HepG2 (cell line): ENCODE results near the gene CHST3. TPM values are rescaled to one million over a fixed set of nuclear protein-coding genes. Genes with fewer than 3 reads are reported as not detected.

ENCODE experiments used
- FOXJ3 ChIP-seq: sonication (generic); formaldehyde crosslinking; IDR thresholded peaks from 2 replicates; pipeline ENCODE4 v1.4.0; 2020; ENCODE audit warnings: missing genetic modification reagents, mild to moderate bottlenecking, borderline replicate concordance
- GATAD2A ChIP-seq: IDR thresholded peaks from 2 replicates; pipeline ENCODE4 v1.6.1; 2016
- HDAC1 ChIP-seq: sonication (generic); formaldehyde crosslinking; IDR thresholded peaks from 2 replicates; pipeline ENCODE4 v1.5.1; 2020; ENCODE audit warnings: mild to moderate bottlenecking, missing genetic modification reagents
- HIC2 ChIP-seq: sonication (generic); formaldehyde crosslinking; IDR thresholded peaks from 2 replicates; pipeline ENCODE4 v1.9.0; 2022; ENCODE audit warnings: low read depth, missing genetic modification reagents
- HNRNPLL ChIP-seq: fragments of 200-400 bp; formaldehyde crosslinking; IDR thresholded peaks from 2 replicates; pipeline ENCODE4 v1.6.1; 2017; ENCODE audit warnings: mild to moderate bottlenecking, low read depth, low read length; ENCODE audit not compliant: poor library complexity, severe bottlenecking
- ISL2 ChIP-seq: sonication (generic); formaldehyde crosslinking; IDR thresholded peaks from 2 replicates; pipeline ENCODE4 v1.5.0; 2020; ENCODE audit warnings: missing genetic modification reagents
- LBX2 ChIP-seq: sonication (generic); formaldehyde crosslinking; IDR thresholded peaks from 2 replicates; pipeline ENCODE4 v1.5.0; 2020; ENCODE audit warnings: missing genetic modification reagents, mild to moderate bottlenecking, borderline replicate concordance
- MEIS2 ChIP-seq: sonication (generic); formaldehyde crosslinking; IDR thresholded peaks from 2 replicates; pipeline ENCODE4 v1.9.0; 2021; ENCODE audit warnings: mild to moderate bottlenecking, missing genetic modification reagents
- MIXL1 ChIP-seq: IDR thresholded peaks from 2 replicates; pipeline ENCODE4 v1.6.1; 2016
- NFIC ChIP-seq: IDR thresholded peaks from 2 replicates; pipeline ENCODE4 v1.6.1; 2012; ENCODE audit warnings: mild to moderate bottlenecking, low read length, inconsistent platforms
- NONO ChIP-seq, 2 experiments: fragments of 450-650 bp in 1 of 2; sonication (generic) in 1 of 2; formaldehyde crosslinking in 1 of 2; IDR thresholded peaks in 1 of 2; conservative IDR thresholded peaks in 1 of 2; 2 replicates each; pipeline versions ENCODE4 v1.6.1 to v1.8.0; 2017 to 2022; ENCODE audit warnings: mild to moderate bottlenecking in 1 of 2, missing genetic modification reagents in 1 of 2, moderate library complexity in 1 of 2
- NR2F6 ChIP-seq, 2 experiments: IDR thresholded peaks; 2 replicates each; pipeline ENCODE4 v1.6.1; 2016; ENCODE audit warnings: antibody characterized with exemption in 1 of 2, mild to moderate bottlenecking in 1 of 2
- PITX1 ChIP-seq: sonication (generic); formaldehyde crosslinking; IDR thresholded peaks from 2 replicates; pipeline ENCODE4 v1.5.1; 2020; ENCODE audit warnings: mild to moderate bottlenecking, missing genetic modification reagents
- RBM39 ChIP-seq: fragments of 200-400 bp; formaldehyde crosslinking; IDR thresholded peaks from one replicate; pipeline ENCODE4 v1.6.1; 2018; ENCODE audit warnings: antibody characterized with exemption, mild to moderate bottlenecking, low read depth, low read length; ENCODE audit not compliant: poor library complexity, severe bottlenecking
- SOX5 ChIP-seq: IDR thresholded peaks from 2 replicates; pipeline ENCODE4 v1.6.1; 2016; ENCODE audit warnings: borderline replicate concordance
- ZBTB3 ChIP-seq: sonication (generic); formaldehyde crosslinking; IDR thresholded peaks from 2 replicates; pipeline ENCODE4 v1.4.0; 2020; ENCODE audit warnings: low read depth, mild to moderate bottlenecking, moderate library complexity, missing genetic modification reagents, borderline replicate concordance
- ZBTB7A ChIP-seq: sonication (generic); formaldehyde crosslinking; IDR thresholded peaks from 2 replicates; pipeline ENCODE4 v1.8.0; 2022; ENCODE audit warnings: mild to moderate bottlenecking, missing genetic modification reagents
- ZHX1 ChIP-seq: sonication (generic); formaldehyde crosslinking; IDR thresholded peaks from 2 replicates; pipeline ENCODE4 v1.8.1; 2022; ENCODE audit warnings: low read depth, mild to moderate bottlenecking, missing genetic modification reagents
- ZNF251 ChIP-seq: sonication (generic); formaldehyde crosslinking; IDR thresholded peaks from 2 replicates; pipeline ENCODE4 v1.9.0; 2021; ENCODE audit warnings: mild to moderate bottlenecking, missing genetic modification reagents
- ZNF484 ChIP-seq: sonication (generic); formaldehyde crosslinking; IDR thresholded peaks from 2 replicates; pipeline ENCODE4 v1.5.1; 2020; ENCODE audit warnings: mild to moderate bottlenecking, low read depth, missing genetic modification reagents, borderline replicate concordance
- ZNF569 ChIP-seq: sonication (generic); formaldehyde crosslinking; IDR thresholded peaks from 2 replicates; pipeline ENCODE4 v1.5.0; 2020; ENCODE audit warnings: mild to moderate bottlenecking, missing genetic modification reagents, moderate library complexity, borderline replicate concordance
- ZNF674 ChIP-seq: sonication (generic); formaldehyde crosslinking; IDR thresholded peaks from 2 replicates; pipeline ENCODE4 v1.5.0; 2020; ENCODE audit warnings: low read depth, mild to moderate bottlenecking, missing genetic modification reagents
- ZNF740 ChIP-seq: sonication (generic); formaldehyde crosslinking; IDR thresholded peaks from 2 replicates; pipeline ENCODE4 v1.4.0; 2020; ENCODE audit warnings: missing genetic modification reagents
- ZSCAN29 ChIP-seq: sonication (generic); formaldehyde crosslinking; conservative IDR thresholded peaks from 2 replicates; pipeline ENCODE4 v1.4.0; 2020; ENCODE audit warnings: mild to moderate bottlenecking, missing genetic modification reagents
- polyA plus RNA-seq, 8 experiments: library from polyadenylated mRNA; depleted of rRNA in 3 of 8; stranded (reverse) in 7 of 8; unstranded in 1 of 8; fragments of >200 nt; fragmentation: Illumina TruSeq in 4 of 8; extraction: Trizol in 4 of 8; gene quantifications; 2 replicates each; pipeline versions ENCODE4 v1.2.1 to v1.2.3, GENCODE V29; 2011 to 2016; ENCODE audit warnings: low read depth in 4 of 8, missing spikeins in 1 of 8, mixed read lengths in 1 of 8; ENCODE audit not compliant: insufficient read depth in 1 of 8
- total RNA-seq, 5 experiments: library from RNA; depleted of rRNA; stranded (reverse); fragments of >200 nt; fragmentation: Illumina TruSeq; extraction: Trizol; gene quantifications; 2 replicates each; pipeline ENCODE4 v1.2.3, GENCODE V29; 2016; ENCODE audit warnings: low read depth in 1 of 5

CHST3 gene
- total and polyA plus RNA-seq, 2 of the 13 experiments (the other 11 are each of a cell fraction or from before 2014, with no cell fraction given), result 7.2 to 18.7 TPM

GRCh38 chr10:71981015-71981875, 17.1 kb downstream of the CHST3 start (continued):
- TF ChIP-seq SOX5 (CRISPR knock-in tag) (peak; percentile 81; the same call in 1 of the 2 replicates), HNRNPLL (peak; percentile 41), ZNF484 (CRISPR knock-in tag) (no peak), GATAD2A (peak; percentile 48; the same call in 1 of the 2 replicates), ZNF251 (CRISPR knock-in tag) (no peak), HDAC1 (CRISPR knock-in tag) (0 out of 2 replicates have a peak, but pooled peaks have one; percentile 24), ZSCAN29 (peak; percentile 69; the same call in 1 of the 2 replicates), ISL2 (CRISPR knock-in tag) (peak; percentile 23; the same call in 1 of the 2 replicates), NONO (IDR thresholded peaks at IDR 0.05) (no peak), NONO (CRISPR knock-in tag; conservative IDR thresholded peaks at IDR 0.05) (0 out of 2 replicates have a peak, but pooled peaks have one; percentile 20), ZHX1 (0 out of 2 replicates have a peak, but pooled peaks have one; percentile 39), NFIC (peak; percentile 21; the same call in 1 of the 2 replicates), ZBTB3 (CRISPR knock-in tag) (0 out of 2 replicates have a peak, but pooled peaks have one; percentile 50), ZNF569 (CRISPR knock-in tag) (no peak), RBM39 (peak; percentile 35), ZNF740 (CRISPR knock-in tag) (peak; percentile 86), PITX1 (CRISPR knock-in tag) (peak; percentile 48; the same call in 1 of the 2 replicates), NR2F6 (IDR thresholded peaks at IDR 0.05) (no peak), NR2F6 (CRISPR knock-in tag; IDR thresholded peaks at IDR 0.05) (peak; percentile 17; the same call in 1 of the 2 replicates), MIXL1 (no peak), FOXJ3 (peak; percentile 36; the same call in 1 of the 2 replicates), ZBTB7A (CRISPR knock-in tag) (peak; percentile 40; the same call in 1 of the 2 replicates), MEIS2 (CRISPR knock-in tag) (no peak), ZNF674 (CRISPR knock-in tag) (no peak), LBX2 (CRISPR knock-in tag) (no peak), HIC2 (CRISPR knock-in tag) (peak; percentile 85)
